Endometrium (tissue), 2 donors: ENCODE measurements around the gene CYB5B.

ENCODE experiments used
- FAIRE-seq: peaks from 2 replicates; lab custom pipeline; 2012; peaks lifted over from hg19 to GRCh38; lab: Jason Lieb, UNC
- donor health status: control.
- donor health status: control.

CYB5B gene

DNA sequence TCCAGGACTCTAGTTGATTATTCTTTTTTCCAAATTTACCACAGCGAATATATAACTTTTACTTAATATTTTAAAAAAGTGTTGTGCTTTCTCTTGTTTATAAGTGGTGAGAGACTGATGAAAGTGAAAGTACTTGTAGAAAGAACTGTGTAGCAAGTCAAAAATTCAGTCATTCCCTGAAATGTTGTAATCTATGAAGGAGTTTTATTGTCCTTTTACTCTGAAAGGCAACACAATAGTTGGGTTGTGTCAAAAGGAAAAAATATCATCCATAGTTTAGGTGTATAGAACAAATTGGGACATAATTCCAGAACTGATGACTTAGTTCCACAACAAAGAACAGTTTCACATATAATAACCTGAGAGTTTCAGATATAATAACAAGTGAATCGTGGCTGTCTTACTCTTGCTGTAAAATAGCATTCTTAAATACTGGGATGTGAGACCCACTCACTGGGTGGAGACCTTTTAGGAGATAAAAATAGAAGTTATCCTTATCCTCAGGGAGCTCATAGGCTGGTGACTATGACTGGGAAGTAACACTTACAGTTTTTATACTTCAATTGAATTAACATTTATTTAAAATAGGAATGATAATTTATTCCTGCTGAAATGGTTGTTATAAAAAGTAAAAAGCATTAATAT, 20.6 kb downstream of the CYB5B start:
- peak; percentile 23 for FAIRE-seq

DNA sequence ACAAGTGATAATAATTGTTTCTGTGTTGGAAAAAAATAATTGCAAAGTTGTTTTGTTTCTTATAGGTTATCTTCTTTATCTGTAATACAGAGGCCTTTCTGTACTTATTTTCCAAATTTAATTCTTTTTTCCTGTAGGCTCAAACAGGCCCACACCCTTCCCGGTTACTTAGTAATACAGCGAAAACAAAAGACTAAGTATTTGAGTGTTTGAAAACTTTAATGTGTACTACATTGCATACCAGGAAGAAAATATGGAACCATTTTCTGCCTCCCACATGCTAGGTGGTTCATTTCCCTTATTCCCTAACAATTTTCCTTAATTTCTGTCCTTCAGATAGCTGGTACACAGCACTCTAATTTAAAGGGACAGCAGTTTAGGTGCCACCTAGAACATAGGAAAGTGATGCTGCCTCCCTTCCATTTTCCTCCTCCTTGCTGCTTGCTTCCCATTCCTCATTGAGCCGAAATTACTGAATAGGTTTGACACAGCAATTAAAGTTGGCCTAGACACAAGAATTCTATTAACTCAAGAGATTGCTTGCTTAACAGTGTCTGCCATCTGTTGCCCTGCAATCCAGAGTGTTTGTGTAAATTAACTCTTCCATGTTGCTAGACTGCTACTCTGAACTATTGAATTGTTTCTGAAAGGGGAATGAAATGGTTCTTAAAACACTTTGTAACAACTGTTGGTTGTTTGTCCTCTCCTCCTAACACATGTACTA, 24.2 kb downstream of the CYB5B start:
- no peak for FAIRE-seq

DNA sequence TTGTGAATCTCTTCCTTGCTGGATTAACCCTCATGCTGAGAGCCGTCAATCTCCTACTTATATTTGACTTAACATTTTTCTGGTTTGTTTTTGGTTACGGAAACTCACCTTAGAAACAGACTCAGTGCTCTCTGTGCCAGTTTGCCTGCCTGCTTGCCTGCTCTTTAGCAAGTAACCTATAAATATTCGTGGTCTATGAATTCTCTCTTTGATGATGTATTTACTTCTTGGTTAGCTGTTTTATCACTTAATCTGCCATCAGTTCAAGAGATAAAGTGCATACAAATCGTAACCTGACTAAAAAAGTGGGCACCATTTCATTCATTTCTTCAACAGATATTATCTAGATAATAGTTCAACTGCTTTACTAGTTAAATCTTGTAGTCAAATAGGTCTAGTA, 26.7 kb downstream of the CYB5B start:
- FAIRE-seq = no peak

DNA sequence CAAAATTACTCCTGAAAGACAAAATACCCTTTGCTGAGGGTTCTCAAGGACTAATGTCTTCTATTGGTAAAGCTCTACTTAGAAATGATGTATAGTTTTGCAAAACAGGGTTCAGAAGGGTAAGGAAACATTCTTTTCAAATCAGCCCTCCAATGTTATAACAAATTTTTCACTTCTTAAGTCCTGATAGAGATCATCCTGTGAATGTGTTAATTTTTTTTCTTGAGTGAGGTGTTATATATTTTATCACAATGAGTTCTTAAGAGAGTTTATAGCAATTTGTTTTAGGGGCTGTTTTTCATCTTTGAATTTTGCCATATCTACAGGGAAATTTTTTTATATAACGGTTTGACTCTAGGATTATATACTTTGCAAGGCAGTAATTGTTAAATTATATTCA, 29.5 kb downstream of the CYB5B start:
- no peak for FAIRE-seq

DNA sequence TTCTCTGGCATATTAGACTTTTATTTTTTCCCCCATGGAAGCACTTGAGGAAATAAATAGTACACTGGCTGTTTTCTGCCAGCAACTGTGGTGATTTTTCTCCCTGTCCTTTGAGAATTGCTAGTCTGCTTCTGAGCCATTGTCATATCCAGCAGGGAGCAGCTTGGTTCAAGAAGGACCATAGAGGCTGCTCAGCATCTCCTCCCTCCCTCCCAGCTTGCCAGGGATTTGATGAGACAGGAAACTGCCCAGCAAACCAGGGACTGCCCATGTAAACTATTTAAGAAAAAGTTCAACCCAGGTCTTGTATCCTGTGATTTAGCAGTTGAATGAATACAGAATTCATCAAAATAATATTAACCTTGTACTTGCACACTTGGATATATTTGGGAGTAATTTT, 39.5 kb downstream of the CYB5B start:
- no peak for FAIRE-seq

DNA sequence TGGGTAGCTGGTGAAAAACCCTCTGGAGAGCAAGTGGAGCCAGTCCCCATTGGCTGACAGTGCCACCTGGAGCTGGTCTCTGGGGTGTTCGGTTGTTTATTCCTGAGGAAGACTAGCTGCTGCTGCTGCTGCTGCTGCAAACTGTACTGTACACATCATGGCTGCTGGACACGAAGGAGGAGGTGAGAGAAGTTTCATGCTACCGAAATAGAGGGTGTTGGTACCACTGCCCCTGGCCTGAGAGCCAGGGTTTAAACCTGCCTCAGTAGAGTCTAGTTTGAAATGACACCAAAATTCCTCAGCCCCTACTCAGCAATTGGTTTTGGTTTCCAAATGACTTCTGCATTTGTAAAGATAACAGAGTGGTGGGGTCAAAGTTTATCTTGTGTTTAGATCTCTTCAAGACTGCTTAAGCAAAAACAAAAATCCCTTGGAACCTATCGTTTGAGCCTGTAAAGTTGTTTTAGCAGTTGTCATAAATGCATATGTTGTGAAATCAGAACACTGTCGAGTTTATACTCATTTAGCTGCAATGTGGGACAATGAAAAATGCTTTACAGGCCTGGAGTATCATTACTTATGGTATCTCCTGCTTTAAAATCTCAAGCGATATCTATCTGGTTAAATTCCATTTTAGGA, 40.8 kb downstream of the CYB5B start:
- FAIRE-seq = no peak

DNA sequence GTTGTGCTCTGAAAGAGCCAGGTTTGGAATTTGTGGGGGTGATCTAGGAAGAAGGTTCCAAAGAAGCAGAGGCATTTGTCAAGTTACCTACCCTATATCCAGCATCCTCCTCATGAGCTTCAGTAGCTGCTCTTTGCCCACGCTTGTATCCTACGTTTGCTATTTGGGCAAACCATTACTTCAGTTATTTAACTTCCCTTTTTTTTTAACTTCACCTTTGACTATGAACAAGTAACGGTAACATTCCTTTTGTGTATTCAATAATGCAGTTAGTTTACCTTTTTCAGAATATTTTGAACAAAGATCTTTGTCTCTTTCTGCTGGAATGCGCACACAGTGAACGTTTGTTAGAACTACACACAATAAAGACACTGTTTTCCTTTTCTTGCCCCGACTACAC, 41.5 kb downstream of the CYB5B start:
- no peak for FAIRE-seq

DNA sequence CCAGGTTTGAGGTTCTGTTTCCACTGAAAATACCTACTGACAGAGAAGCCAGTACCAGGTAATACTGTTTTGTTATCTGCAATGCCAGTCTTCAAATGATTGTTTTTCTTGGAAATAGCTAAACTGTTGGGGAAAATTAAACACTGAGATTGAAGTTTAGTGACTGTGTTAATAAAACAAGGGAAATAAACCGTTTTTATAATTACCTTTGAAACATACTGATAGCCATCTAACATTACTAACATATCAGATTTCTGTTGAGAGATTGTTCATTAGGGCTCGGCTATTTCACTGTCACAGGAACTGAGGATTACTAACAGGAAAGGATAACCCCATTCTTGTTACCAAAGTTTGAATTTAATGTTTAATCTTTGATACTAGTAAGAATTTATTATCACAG, 42.1 kb downstream of the CYB5B start:
- FAIRE-seq = no peak

DNA sequence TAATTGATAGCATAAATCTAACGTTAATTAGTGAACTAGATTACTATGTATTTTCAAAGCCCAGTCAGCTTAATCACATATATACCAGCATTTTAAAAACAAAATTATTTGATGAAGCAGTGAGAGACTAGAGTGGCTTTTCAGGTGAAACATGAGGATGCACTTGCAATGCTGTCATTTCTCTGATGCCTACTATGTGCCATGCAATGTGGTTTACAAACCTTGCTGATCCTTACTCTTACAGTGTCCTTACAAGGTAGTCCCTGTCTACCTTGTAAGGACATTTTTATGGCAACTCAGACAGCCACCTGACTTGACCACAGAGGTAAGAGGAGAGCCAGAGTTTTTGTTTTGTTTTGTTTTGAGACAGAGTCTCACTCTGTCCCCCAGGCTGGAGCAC, 42.7 kb downstream of the CYB5B start:
- no peak for FAIRE-seq

DNA sequence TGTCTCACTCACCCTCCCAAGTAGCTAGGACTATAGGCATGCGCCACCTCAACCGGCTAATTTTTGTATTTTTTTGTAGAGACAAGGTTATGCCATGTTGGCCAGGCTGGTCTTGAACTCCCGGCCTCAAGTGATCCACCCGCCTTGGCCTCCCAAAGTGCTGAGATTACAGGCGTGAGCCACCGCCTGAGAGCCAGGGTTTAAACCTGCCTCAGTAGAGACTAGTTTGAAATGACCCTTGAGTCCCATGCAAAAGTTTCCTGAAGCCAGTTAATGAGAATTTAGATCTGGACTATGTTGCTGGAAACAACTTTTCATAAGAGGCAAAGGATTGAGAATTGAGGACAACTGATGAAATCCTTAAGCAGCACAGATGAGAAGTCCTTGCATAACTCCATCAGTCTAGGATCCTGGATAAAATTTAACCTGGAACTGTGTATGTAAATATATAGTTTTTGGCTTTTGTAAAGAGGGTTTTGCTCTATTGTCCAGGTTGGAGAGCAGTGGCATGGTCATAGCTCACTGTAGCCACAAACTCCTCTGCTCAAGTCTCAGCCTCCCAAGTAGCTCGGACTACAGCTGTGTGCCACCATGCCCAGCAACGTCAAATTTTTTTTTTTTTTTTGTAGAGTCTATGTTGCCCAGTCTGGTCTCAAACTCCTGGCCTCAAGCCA, 43.2 kb downstream of the CYB5B start:
- FAIRE-seq = no peak

DNA sequence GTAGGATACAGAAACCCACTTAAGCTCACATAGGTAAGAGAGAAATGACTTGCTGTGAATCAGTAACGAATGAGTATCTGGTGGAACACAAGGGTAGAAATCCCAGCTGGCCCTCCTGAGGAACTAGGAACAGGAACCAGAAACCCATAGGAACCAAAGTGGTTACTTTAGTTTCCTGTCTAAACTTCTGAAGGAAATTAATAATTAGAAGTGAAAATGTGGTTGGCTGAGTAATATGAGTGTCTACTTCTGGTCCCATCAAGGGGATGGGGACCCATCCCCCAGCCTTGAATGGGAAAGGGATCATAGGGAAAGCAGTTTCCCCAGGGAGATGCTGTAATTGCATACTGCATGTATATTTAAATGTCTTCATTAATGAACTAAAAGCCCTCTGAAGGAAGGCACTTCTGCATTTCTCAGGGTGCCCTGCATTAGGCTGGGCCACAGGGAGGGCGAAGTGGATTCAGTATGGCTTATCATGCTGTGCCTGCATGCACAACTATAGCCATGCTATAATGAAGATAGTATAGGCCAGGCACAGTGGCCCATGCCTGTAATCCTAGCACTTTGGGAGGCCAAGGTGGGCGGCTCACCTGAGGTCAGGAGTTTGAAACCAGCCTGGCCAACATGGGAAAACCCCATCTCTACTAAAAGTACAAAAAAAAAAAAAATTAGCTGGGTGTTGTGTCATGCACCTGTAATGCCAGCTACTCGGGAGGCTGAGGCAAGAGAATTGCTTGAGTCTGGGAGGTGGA, 45.6 kb downstream of the CYB5B start:
- no peak for FAIRE-seq

DNA sequence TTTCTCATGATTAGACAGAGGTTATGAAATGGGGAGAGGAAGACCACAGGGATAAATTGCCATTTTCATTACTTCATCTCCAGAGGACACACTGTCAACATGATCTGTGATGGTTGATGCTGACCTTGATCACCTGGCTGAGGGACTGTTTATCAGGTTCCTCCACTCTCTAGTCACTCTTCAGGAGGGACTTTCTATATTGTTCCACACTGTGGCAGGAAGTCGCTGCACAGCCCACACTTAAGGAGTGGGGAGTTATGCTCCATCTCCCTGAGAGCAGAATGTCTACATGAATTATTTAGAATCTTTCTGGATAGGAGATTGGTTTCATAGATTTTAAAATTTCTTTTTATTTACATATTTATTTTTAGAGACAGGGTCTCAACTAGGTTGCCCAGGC, 46.7 kb downstream of the CYB5B start:
- FAIRE-seq = no peak

DNA sequence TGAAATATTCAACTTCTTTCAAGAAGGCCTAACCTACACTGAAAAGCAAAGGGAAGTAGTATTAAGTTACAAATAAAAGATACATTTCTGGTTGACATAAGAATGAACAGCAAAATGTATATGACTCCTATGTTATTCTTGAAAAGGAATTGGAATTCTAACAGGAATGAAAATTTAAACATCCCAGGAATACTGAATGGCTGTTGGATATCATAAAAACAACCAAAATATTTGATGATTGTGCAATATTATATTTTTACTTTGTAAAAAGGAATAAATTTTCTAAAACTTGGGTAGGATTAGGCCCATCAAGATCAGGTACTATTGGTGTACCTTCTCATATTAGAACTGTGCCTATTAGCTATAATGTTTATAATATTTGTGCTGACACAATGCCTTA, 50.0 kb downstream of the CYB5B start:
- no peak for FAIRE-seq

DNA sequence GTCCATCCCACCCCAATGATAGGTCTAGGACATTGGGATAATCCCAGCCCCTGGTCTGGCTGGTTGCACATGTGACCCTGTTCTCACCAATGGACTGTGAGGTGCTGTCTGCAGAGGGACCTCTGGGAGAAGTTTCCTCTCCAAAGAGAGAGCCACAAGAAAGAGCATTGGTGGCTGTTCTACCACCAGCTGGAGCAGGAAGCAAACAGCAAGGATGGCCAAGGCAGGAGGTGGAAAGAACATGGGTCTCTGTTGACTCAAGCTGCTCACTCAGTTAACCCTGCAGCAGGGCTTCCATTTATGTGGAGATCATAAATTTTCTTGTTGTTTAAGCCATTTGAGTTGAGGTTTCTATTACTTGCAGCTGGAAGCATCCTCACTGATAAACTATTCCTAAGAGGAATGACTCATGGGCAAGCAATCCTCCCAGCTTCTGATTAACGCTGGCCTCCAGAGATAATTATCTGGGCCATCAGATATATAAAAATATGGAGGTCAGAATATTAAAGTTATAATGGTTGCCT, 52.6 kb downstream of the CYB5B start:
- no peak for FAIRE-seq

DNA sequence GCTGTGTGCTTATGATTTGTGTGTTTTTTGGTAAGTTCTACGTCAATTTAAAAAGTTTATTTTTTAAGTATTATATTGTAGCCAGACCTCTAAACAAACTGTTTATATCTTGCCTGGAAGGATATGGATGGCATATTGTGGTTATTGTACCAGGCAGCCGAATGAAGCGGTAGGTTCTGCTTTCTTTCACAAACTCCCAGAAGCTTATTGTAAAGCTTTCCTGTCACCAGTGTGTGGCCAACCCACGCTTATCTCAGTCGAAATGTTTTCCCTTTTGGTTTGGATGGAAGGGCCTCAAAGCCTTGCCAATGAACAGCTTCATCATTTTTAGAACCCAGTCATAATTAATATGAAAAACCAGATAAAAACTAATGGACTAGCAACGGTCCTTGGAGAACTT, 53.1 kb downstream of the CYB5B start:
- no peak for FAIRE-seq

DNA sequence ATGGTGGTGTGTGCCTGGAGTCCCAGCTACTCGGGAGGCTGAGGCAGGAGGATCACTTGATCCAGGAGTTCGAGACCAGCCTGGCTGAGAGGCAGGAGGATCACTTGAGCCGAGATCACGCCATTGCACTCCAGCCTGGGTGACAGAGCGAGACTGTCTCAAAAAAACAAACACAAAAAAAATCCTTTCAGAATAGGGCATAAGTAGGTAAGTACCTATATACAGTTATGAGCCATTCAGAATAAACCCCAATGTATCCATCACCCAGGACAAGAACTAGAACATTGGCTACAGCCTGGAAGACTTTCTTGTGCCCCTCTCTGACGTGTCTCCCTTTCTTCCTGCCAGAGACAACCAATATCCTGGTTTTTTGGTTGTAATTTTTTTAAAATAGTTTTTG, 54.3 kb downstream of the CYB5B start:
- no peak for FAIRE-seq

DNA sequence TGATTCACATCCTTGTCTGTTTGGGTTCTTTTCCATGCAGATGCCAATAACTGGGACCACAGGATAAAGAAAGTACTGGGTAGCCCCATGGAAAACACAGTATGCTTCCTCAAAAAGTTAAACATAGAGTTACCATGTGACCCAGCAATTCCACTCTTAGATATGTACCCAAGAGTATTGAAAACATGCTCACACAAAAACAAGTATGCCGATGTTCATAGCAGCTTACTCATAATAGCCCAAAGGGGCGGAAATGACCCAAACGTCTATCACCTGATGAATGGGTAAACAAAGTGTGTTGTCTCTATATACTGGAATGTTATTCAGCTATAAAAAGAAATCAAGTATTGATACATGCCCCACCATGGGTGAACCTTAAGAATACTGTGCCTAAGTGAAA, 55.4 kb downstream of the CYB5B start:
- FAIRE-seq = no peak

DNA sequence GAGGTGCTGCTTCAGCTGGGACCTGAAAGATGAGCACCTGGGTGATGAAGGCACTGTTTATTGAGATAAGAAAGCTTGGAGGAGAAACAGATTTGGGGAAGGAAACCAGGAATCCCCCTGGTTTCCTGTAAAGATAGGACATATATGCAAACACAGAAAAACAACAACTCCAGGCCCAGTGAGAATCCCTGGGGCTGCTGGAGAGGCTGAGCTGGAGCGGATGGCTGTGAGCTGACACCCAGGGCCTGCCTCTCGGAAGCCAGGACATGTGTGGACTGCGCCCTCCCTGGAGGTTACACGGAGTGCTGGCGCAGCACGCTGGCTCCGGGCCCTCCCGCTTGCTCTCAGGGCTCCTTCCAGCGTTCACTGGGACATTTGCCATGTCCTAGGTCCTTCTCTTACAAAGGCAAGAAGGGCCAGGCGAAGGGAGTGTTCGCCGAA, 57.5 kb downstream of the CYB5B start:
- no peak for FAIRE-seq

DNA sequence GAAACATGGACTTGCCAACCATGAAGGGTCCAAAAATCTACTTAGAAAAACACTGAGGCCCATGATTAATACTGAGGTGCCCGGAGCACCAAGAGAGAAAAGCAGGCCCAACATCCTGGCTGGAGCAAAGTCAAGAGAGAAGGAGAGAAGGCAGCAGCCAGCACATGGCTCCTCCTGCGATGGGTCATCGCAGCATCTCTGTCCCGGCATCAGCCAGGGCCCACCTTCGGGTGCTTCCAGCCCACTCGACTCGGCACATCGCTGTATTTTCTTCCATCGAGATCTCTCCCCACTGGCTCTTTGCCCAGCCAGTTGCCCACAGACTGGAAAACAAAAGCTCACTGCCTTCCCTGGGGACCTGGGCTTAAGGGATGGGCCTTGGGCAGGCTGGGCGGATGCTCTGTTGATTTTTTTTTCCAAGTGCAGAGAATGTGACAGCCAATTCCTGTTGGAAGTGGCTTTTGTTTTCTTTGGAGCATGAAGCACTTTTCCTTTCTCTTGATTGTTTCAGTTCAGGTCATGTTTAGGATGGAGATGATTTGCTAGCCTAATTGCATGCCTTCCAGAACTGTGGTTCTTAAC, 58.1 kb downstream of the CYB5B start:
- no peak for FAIRE-seq

DNA sequence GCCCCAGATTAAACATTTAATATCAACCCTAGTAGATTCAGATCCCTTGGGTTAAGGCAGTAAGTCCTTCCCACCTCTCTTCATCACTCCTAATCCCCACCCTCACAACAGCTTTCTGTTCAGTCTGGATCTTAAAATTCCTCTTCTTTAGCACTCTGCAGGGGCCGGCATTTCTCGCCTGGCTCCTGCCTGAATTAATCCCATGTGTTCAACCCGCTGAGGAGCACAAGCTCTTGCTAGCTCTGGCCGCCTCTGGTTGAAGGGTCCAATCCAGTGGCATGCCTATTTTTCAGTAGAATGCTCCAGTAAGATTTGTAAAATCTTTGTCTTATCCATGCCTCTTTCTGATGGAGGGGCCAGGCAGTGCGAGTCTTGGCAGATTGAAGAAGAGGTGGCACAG, 59.2 kb downstream of the CYB5B start:
- FAIRE-seq = no peak

DNA sequence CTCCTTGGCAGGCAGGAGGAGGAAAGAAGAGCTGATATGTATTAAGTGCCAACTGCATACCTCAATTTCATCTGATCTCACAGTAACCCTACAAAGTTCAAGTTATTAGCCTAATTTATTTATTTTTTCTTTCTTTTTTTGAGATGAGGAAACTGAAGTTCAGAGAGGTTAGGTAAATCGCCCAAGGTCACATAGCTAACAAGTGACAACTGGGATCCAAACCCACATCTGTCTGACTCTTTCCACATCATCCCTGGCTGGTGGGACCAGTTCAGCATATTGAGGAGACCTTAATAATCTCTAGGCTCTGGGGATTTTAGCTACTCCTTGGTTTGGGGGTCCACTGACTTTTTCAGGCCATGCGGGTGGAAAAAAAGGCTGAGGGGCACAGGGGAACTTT, 60.9 kb downstream of the CYB5B start:
- FAIRE-seq = no peak

DNA sequence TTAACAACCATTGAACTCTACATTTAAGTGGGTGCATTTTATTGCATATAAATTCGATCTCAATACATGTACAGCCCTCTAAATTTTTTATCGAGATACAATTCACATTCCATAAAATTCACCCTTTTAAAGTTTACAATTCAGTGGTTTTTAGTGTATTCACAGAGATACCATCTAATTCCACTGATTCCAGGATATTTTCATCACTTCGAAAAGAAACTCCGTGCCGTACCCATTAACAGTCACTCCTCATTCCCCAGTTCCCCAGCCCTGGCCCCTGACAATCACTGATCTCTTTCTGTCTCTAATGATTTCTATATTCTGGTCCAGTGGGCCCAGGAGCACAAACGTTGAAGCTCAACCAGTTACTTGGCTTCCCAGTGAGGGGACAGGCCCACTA, 61.4 kb downstream of the CYB5B start:
- no peak for FAIRE-seq
